ENCODE results near the gene CDH16.
"Not testable (repeated sequence)": the region's sequence is repeated elsewhere in the genome, so short reads cannot be mapped to it uniquely, and the experiment has no call there.

Gene CDH16

DNA sequence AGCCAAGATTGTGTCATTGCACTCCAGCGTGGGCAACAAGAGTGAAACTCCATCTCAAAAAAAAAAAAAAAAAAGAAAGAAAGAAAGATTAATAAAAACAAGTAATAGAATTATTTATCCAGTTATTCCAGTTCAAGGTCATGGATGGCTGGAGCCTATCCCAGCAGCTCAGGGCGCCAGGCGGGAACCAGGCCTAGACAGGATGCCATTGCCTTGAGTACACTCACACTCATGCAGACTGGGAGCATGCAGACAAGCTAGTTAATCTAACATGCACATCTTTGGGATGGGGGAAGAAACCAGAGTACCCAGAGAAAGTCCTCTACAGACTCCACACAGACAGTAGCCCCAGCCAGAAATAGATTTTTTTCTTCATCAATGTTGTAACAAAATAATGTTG is 20.5 kb downstream of the CDH16 start:
- H3K27ac ChIP-seq (replicated peaks) = no peak overlapping the region
- no peaks in the 10 kb centered on the region for H3K27me3 ChIP-seq (ENCODE audit: insufficient read depth, poor library complexity, severe bottlenecking)
- DNase-seq (ENCODE audit: low read depth in 1 of 2, low spot score in 1 of 2) = no peak
- TF ChIP-seq SPI1 (IDR thresholded peaks at IDR 0.05; ENCODE audit: borderline replicate concordance, low read depth) = no peak
- no peak for TF ChIP-seq GABPA (IDR thresholded peaks at IDR 0.05; ENCODE audit: low read depth)
- TF ChIP-seq POLR2AphosphoS5 (IDR thresholded peaks at IDR 0.05; ENCODE audit: low read depth) = no peak
- TF ChIP-seq, protein P1, sequence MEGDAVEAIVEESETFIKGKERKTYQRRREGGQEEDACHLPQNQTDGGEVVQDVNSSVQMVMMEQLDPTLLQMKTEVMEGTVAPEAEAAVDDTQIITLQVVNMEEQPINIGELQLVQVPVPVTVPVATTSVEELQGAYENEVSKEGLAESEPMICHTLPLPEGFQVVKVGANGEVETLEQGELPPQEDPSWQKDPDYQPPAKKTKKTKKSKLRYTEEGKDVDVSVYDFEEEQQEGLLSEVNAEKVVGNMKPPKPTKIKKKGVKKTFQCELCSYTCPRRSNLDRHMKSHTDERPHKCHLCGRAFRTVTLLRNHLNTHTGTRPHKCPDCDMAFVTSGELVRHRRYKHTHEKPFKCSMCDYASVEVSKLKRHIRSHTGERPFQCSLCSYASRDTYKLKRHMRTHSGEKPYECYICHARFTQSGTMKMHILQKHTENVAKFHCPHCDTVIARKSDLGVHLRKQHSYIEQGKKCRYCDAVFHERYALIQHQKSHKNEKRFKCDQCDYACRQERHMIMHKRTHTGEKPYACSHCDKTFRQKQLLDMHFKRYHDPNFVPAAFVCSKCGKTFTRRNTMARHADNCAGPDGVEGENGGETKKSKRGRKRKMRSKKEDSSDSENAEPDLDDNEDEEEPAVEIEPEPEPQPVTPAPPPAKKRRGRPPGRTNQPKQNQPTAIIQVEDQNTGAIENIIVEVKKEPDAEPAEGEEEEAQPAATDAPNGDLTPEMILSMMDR (IDR thresholded peaks at IDR 0.05; ENCODE audit: insufficient read depth, low read length) = no peak
- TF ChIP-seq, protein P2, sequence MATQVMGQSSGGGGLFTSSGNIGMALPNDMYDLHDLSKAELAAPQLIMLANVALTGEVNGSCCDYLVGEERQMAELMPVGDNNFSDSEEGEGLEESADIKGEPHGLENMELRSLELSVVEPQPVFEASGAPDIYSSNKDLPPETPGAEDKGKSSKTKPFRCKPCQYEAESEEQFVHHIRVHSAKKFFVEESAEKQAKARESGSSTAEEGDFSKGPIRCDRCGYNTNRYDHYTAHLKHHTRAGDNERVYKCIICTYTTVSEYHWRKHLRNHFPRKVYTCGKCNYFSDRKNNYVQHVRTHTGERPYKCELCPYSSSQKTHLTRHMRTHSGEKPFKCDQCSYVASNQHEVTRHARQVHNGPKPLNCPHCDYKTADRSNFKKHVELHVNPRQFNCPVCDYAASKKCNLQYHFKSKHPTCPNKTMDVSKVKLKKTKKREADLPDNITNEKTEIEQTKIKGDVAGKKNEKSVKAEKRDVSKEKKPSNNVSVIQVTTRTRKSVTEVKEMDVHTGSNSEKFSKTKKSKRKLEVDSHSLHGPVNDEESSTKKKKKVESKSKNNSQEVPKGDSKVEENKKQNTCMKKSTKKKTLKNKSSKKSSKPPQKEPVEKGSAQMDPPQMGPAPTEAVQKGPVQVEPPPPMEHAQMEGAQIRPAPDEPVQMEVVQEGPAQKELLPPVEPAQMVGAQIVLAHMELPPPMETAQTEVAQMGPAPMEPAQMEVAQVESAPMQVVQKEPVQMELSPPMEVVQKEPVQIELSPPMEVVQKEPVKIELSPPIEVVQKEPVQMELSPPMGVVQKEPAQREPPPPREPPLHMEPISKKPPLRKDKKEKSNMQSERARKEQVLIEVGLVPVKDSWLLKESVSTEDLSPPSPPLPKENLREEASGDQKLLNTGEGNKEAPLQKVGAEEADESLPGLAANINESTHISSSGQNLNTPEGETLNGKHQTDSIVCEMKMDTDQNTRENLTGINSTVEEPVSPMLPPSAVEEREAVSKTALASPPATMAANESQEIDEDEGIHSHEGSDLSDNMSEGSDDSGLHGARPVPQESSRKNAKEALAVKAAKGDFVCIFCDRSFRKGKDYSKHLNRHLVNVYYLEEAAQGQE (IDR thresholded peaks at IDR 0.05; ENCODE audit: insufficient replicate concordance, low read depth) = no peak
- no peak overlapping the region for H3K4me3 ChIP-seq (replicated peaks; ENCODE audit: insufficient read depth, low read length)

DNA sequence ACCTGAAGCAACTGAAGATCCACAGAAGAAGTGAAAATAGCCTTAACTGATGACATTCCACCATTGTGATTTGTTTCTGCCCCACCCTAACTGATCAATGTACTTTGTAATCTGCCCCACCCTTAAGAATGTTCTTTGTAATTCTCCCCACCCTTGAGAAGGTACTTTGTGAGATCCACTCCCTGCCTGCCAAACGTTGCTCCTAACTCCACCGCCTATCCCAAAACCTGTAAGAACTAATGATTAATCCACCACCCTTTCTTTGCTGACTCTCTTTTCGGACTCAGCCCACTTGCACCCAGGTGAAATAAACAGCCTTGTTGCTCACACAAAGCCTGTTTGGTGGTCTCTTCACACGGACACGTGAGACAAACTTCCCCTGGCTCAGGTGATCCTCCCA is 22.0 kb downstream of the CDH16 start:
- not testable (repeated sequence) for DNase-seq (ENCODE audit: low read depth in 1 of 2, low spot score in 1 of 2); H3K4me3 ChIP-seq (replicated peaks; ENCODE audit: insufficient read depth, low read length); H3K27me3 ChIP-seq (ENCODE audit: insufficient read depth, poor library complexity, severe bottlenecking); H3K27ac ChIP-seq (replicated peaks)

DNA sequence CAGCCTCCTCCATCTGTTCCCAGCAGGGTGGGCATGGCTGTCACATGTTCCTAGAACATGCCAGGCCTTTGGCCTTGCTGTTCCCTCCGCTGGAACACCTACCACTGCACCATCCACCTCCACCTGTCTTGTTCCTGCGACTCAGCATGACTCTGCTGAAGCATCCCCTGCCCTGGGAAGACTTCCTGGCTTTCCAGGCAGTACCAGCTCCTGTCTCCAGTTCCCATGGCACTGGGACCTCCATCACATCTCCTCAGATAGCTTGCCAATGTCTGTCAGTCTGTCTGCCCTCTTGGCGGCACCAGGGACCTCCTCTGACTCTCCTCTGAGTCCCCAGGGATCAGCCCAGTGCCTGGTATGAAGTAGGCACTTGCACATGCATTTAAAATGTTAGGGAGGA is 22.7 kb downstream of the CDH16 start:
- Histone ChIP-seq H3K27ac (replicated peaks) (no peak overlapping the region), H3K27me3 (ENCODE audit: insufficient read depth, poor library complexity, severe bottlenecking) (no peaks in the 10 kb centered on the region), H3K4me3 (replicated peaks; ENCODE audit: insufficient read depth, low read length) (no peak overlapping the region)
- DNase-seq (ENCODE audit: low read depth in 1 of 2, low spot score in 1 of 2) = no peak
- TF ChIP-seq GABPA (IDR thresholded peaks at IDR 0.05; ENCODE audit: low read depth) (no peak), POLR2AphosphoS5 (IDR thresholded peaks at IDR 0.05; ENCODE audit: low read depth) (no peak), SPI1 (IDR thresholded peaks at IDR 0.05; ENCODE audit: borderline replicate concordance, low read depth) (no peak)
- TF ChIP-seq, protein P2 (IDR thresholded peaks at IDR 0.05; ENCODE audit: insufficient replicate concordance, low read depth) = no peak
- TF ChIP-seq, protein P1 (IDR thresholded peaks at IDR 0.05; ENCODE audit: insufficient read depth, low read length) = no peak

DNA sequence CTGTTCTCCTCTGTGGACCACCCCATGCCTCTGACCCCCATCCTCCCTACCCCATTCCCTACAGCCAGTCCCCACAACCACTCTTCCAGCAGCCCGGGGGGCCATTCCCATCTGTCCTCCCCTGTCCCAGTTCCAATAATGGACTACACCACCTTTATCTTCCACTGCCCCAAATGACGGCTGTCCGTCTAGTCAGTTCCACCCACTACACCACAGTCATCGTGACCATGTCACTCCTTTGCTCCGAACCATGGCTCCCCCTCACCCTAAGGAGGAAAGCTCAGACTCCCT is 23.1 kb downstream of the CDH16 start:
- Histone ChIP-seq H3K27ac (replicated peaks) (no peak overlapping the region), H3K4me3 (replicated peaks; ENCODE audit: insufficient read depth, low read length) (no peak overlapping the region), H3K27me3 (ENCODE audit: insufficient read depth, poor library complexity, severe bottlenecking) (no peaks in the 10 kb centered on the region)
- TF ChIP-seq, protein P1 (IDR thresholded peaks at IDR 0.05; ENCODE audit: insufficient read depth, low read length) = no peak
- no peak for DNase-seq (ENCODE audit: low read depth in 1 of 2, low spot score in 1 of 2)

All from HL-60 (cell line).